GM10248 (cell line): ENCODE data around the gene MUC22.

Experiments used
- CTCF ChIA-PET: fragments of 300-600 bp; sonication (Branson Sonifier 250); formaldehyde crosslinking; extraction: SDS; loops from one replicate; lab custom pipeline; 2021; ENCODE audit warnings: antibody characterized with exemption; lab: Yijun Ruan, JAX
- POLR2A ChIA-PET: fragments of 350-650 bp; sonication (Branson Sonifier 250); formaldehyde crosslinking; extraction: SDS; loops from one replicate; lab custom pipeline; 2020; ENCODE audit warnings: antibody characterized with exemption; lab: Yijun Ruan, JAX
- DNase-seq: peaks from one replicate; pipeline ENCODE4 v3.0.0; 2012; ENCODE audit errors: extremely low spot score
- TF ChIP-seq, protein P1 (sequence below): IDR thresholded peaks from 2 replicates; pipeline ENCODE4 v1.5.1; 2012; ENCODE audit warnings: mild to moderate bottlenecking, low read depth; ENCODE audit errors: extremely low read depth, missing control alignments, control extremely low read depth

MUC22 gene

DNA sequence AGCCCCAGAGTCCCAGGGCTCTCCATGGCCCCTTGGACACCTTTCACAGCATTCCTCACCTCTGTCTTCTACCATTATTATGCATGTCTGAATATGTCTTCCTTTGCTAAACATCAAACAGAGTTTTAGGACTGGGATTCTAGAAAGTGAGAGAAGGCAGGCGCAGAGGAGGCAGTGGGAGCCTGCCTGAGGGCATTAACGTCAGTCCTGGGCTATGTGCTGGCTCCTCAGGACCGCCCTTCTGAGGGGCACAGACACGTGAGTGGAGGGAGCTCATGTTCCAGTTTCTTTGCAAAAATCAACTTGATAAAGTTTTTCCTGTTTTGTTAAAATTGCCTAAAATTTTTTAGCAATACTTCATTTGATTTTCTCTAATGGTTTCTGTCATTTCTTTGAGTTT is 64.1 kb downstream of the MUC22 start:
- DNase-seq = no peak
- TF ChIP-seq, protein P1, sequence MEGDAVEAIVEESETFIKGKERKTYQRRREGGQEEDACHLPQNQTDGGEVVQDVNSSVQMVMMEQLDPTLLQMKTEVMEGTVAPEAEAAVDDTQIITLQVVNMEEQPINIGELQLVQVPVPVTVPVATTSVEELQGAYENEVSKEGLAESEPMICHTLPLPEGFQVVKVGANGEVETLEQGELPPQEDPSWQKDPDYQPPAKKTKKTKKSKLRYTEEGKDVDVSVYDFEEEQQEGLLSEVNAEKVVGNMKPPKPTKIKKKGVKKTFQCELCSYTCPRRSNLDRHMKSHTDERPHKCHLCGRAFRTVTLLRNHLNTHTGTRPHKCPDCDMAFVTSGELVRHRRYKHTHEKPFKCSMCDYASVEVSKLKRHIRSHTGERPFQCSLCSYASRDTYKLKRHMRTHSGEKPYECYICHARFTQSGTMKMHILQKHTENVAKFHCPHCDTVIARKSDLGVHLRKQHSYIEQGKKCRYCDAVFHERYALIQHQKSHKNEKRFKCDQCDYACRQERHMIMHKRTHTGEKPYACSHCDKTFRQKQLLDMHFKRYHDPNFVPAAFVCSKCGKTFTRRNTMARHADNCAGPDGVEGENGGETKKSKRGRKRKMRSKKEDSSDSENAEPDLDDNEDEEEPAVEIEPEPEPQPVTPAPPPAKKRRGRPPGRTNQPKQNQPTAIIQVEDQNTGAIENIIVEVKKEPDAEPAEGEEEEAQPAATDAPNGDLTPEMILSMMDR = no peak
- ChIA-PET CTCF (interaction anchor here (0.7 to 8.4 kb wide), 3 partner anchors 12 to 159 kb away, joined by 3 to 115 read pairs (median 18); partner anchors contain the start of gene VARS2), POLR2A (no interaction called here)

DNA sequence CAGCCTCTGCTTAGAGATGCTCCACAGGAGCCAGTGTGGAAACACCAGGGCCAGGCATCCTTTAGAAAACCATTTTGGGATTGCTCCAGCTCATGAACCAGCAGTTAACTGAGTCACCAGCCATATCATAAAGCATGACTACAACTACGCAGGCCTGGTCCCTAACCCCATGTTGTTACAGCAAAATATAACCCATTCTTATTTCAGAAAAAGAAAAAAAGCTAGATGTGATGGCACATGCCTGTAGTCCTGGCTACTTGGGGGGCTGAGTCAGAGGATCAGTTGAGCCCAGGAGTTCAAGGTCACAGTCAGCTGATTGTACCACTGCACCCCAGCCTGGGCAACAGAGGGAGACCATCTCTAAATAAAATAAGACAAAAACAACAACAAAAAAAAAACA is 65.3 kb downstream of the MUC22 start:
- TF ChIP-seq, protein P1 = no peak
- CTCF ChIA-PET = interaction anchor here (4.5 to 8.4 kb wide), 2 partner anchors 11 to 160 kb away, joined by 18 to 115 read pairs; partner anchors contain the start of gene VARS2
- POLR2A ChIA-PET = interaction anchor here (0.7 kb wide), 1 partner anchor 328 kb away, joined by 4 read pairs; no protein-coding TSS in a partner anchor
- DNase-seq = no peak

DNA sequence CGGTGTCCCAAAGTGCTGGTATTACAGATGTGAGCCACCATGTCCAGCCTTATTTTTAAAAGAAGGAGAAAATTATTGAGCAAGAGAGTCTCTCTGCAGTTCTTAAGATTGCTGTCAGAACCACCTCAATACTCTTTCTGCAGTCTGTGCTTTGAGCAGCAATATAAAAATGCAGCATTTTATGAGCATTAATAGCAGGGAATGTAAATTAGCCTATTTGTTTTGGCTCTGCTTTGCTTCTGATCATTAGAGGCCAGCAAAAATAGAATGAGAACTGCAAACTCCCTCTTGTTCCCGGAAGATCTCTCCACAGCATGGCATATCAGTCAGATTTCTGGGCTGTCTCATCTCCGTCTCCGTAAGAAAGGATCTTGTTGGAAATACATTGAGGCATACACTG is 66.3 kb downstream of the MUC22 start:
- CTCF ChIA-PET = interaction anchor here (3.3 to 8.4 kb wide), 2 partner anchors 11 to 161 kb away, joined by 26 to 115 read pairs; partner anchors contain the start of gene VARS2
- no peak for DNase-seq
- TF ChIP-seq, protein P1 = no peak
- POLR2A ChIA-PET = no interaction called here

DNA sequence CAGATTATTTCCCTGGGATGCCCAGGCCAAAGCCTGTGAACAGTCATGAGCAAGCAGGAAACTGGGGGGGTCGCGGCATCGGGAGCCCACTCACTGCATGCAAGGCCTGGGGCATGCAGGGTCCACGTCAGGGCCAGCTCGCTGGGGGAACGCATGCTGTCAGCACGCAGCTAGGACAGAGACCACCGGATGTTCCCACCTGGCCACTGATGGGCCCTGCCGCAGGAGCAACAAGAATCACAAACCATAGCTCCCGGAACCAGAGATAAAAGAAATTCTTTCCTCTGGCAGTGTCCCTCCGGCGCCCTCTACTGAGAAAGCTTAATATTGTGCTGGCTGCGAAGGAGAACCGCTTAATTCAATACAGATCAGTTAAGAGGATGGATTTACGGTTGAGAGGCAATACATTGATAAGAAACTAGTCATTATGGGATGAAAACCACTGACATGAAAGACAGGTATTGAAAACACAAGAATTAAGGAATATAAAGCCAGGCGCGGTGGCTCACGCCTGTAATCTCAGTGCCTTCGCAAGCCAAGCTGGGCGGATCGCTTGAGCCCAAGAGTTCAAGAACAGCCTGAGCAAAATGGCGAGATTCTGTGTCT is 69.5 kb downstream of the MUC22 start:
- TF ChIP-seq, protein P1 = peak; percentile 78
- DNase-seq = peak; percentile 69
- ChIA-PET CTCF (interaction anchor here (0.6 to 8.4 kb wide), 66 partner anchors 7 to 715 kb away, joined by 3 to 115 read pairs (median 4); partner anchors contain the start of genes CCHCR1, SFTA2, TCF19 and VARS2), POLR2A (no interaction called here)

DNA sequence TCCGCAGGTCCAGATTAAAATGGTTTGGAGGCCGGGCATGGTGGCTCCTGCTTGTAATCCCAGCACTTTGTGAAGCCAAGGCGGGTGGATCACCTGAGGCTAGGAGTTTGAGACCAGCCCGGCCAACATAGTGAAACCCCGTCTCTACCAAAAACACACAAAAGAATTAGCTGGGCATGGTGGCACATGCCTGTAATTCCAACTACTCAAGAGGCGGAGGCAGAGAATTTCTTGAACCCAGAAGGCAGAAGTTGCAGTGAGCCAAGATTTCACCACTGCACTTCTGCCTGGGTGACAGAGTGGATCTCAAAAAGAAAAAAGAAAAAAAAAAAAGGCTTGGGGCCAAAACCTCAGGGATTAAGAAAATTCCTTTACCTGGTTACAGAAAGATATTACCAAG is 71.6 kb downstream of the MUC22 start:
- CTCF ChIA-PET = interaction anchor here (2.0 to 8.4 kb wide), 4 partner anchors 9 to 253 kb away, joined by 8 to 115 read pairs (median 38); partner anchors contain the start of gene VARS2
- DNase-seq = no peak
- POLR2A ChIA-PET = no interaction called here
- TF ChIP-seq, protein P1 = no peak

DNA sequence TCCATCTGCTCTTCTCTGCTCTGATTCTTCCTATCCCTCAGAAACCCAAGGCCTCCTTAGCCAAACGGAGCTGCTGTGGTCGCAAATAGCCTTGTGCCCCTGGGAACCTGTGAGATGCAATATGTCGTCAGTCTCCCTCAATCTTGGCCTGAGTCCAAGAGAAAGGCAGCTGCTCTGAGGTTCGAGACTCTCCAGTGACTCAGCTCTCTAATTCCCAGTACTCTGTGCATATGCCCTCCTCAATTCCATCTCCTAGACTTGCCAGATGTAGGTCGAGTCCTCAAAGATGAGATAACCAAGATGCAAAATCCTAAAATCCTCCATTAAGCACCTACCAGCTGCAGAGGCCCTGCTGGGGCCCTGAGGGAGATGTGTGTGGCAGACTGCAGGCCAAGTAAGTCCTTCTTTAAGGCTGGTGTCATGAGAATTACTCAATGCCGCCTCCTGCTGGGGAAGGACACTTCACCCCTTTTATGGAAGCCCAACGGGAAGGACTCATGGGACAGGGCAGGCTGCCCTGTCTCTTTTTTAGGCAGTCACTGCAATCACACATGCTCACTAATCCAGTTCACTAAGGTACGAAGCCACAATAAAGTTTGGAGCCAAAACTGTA is 73.6 kb downstream of the MUC22 start:
- TF ChIP-seq, protein P1 = peak; percentile 35
- ChIA-PET CTCF (interaction anchor here (0.7 to 6.1 kb wide), 16 partner anchors 7 to 600 kb away, joined by 3 to 51 read pairs (median 4); partner anchors contain the start of gene VARS2), POLR2A (no interaction called here)
- peak; percentile 56 for DNase-seq
